Activated T-cell treated with anti-CD3 and anti-CD28 coated beads, Interleukin-2, amount 50 U/mL, for 72 hours (primary cell): ENCODE results near the gene ASAP2. TPM values are rescaled to one million over a fixed set of nuclear protein-coding genes. Genes with fewer than 3 reads are reported as not detected.
"Not testable (repeated sequence)": the region's sequence is repeated elsewhere in the genome, so short reads cannot be mapped to it uniquely, and the experiment has no call there.

Source experiments
- ATAC-seq, 2 donors: fragments of 150-1000 bp; cut with Tn5 transposase; replicated peaks in 1 of 2; 2 replicates each; pipeline ENCODE4 v1.10.0; 2021; ENCODE audit warnings: moderate library complexity in 2 of 2, mild to moderate bottlenecking in 1 of 2
- DNase-seq, 2 donors: peaks; one replicate each; pipeline ENCODE4 v3.0.0; 2021 to 2022; ENCODE audit warnings: mixed read lengths in 1 of 2
- H3K27ac Mint-ChIP-seq: one replicate; pipeline ENCODE4 v1.8.0; 2022; ENCODE audit warnings: mild to moderate bottlenecking, moderate library complexity, mixed read lengths
- H3K27me3 Mint-ChIP-seq: one replicate; pipeline ENCODE4 v1.8.0; 2022; ENCODE audit warnings: low read depth, mixed read lengths
- H3K36me3 Mint-ChIP-seq, 2 donors: one replicate each; pipeline ENCODE4 v1.8.0; 2022; ENCODE audit warnings: mixed read lengths in 2 of 2, mild to moderate bottlenecking in 1 of 2; ENCODE audit not compliant: insufficient read depth in 2 of 2
- H3K4me1 Mint-ChIP-seq: one replicate; pipeline ENCODE4 v1.8.0; 2022; ENCODE audit warnings: low read depth, mixed read lengths
- H3K4me3 Mint-ChIP-seq, 2 donors: one replicate each; pipeline ENCODE4 v1.8.0; 2022; ENCODE audit warnings: mild to moderate bottlenecking in 2 of 2, mixed read lengths in 2 of 2, moderate library complexity in 2 of 2
- H3K9me3 Mint-ChIP-seq, 2 donors: one replicate each; pipeline ENCODE4 v1.8.0; 2022; ENCODE audit warnings: mixed read lengths in 2 of 2
- total RNA-seq, 2 donors: library from RNA; stranded (reverse); gene quantifications; one replicate each; pipeline ENCODE4 v1.2.3, GENCODE V29; 2022

The ASAP2 gene
- total RNA-seq, 2 donors from 2014 or later, result 0.10 to 0.42 TPM

DNA sequence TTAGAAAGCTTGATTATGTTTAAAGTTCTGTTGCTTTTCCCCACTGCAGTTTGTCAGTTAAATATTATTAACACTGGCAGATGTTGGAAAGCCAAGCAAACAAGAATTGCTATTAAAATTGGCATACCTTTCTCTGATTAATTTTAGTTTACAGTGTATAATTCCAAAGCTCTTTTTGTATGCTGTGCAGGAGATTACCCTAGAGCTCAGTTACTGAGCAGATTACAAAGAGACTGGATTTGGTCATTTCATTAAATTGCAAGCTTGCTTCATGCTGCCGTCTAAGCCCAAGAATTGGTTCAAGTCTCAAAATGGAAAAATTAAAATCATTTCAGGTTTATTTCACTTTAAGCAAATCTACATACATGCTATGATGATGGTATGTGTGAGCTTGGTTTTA, 2.3 kb downstream of the ASAP2 start:
- DNase-seq (no peak), ATAC-seq (no peak)
- Mint-ChIP-seq H3K36me3 (peaks cover 0 to 2% of the 10 kb centered on the region in 2 donors), H3K9me3 (no peaks in the 10 kb centered on the region), H3K27ac (no peak overlapping the region), H3K4me1 (peaks cover 11% of the 10 kb centered on the region), H3K4me3 (no peak overlapping the region), H3K27me3 (peaks cover 61% of the 10 kb centered on the region)

GRCh38 chr2:9210030-9210429, 3.4 kb downstream of the ASAP2 start:
- Mint-ChIP-seq H3K27ac (no peak overlapping the region), H3K9me3 (no peaks in the 10 kb centered on the region), H3K4me3 (no peak overlapping the region), H3K36me3 (peaks cover 0 to 2% of the 10 kb centered on the region in 2 donors), H3K4me1 (peaks cover 11% of the 10 kb centered on the region), H3K27me3 (peaks cover 55% of the 10 kb centered on the region)
- DNase-seq, result no peak
- ATAC-seq, result no peak

DNA sequence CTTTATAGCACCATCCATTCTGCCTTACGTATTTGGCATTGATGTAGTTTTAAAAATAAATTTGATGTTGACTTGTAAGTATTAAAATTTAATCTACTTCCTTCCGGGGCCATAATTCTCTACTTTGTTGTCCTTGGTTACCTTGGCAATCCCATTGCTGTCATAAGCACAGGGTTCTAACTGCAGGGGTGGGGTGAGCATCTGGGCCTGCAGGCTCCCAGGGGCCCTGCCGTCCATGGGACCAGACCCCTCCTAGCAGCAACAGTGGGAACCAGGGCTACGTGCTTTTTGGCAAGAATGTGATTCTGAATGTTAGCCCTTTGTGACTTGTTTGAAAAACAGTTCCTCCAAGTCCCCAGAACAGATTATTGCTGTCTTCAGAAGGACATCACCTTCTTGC, 4.9 kb downstream of the ASAP2 start:
- H3K36me3 Mint-ChIP-seq, result peaks cover 0 to 2% of the 10 kb centered on the region in 2 donors
- ATAC-seq, result no peak
- H3K27me3 Mint-ChIP-seq, result peaks cover 44% of the 10 kb centered on the region
- no peak for DNase-seq
- H3K4me3 Mint-ChIP-seq, result no peak overlapping the region
- H3K27ac Mint-ChIP-seq, result no peak overlapping the region
- H3K4me1 Mint-ChIP-seq, result peaks cover 5% of the 10 kb centered on the region
- H3K9me3 Mint-ChIP-seq, result no peaks in the 10 kb centered on the region

DNA sequence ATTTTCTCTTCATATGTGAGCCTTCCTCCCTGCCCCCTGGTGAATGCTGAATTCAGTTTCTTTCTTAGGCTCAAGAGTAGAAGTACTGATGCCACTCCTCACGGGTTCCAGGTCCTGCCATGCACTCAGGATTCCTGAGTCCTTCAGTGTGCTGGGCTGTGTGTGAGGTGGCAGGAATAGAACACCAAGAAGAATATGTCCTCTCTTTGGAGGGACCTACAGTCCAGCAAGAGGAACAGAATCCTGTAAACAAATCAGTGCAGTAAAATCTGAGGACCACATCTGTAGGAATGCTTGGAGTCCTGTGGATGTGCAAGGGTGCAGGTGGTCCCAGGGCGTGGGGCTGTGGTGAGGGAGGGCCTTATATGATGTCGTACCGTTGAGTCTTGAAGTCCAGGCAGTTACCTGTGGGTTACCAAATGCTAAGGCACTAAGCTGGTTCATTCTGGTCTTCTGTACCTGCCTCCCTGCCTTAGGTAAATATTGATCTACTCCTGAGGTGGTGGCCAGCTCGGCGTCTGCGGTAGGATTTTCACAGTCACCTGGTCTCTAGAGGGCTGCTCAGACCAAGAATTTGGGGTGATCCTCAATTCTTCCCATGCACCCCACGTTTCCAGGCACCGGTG, 5.5 kb downstream of the ASAP2 start:
- H3K36me3 Mint-ChIP-seq, result peaks cover 0 to 2% of the 10 kb centered on the region in 2 donors
- H3K4me1 Mint-ChIP-seq, result peaks cover 5% of the 10 kb centered on the region
- no peaks in the 10 kb centered on the region for H3K9me3 Mint-ChIP-seq
- peaks cover 44% of the 10 kb centered on the region for H3K27me3 Mint-ChIP-seq
- no peak for DNase-seq
- H3K4me3 Mint-ChIP-seq, result no peak overlapping the region
- no peak overlapping the region for H3K27ac Mint-ChIP-seq
- ATAC-seq, result no peak

- peaks cover 0 to 2% of the 10 kb centered on the region in 2 donors for H3K36me3 Mint-ChIP-seq
- no peak for ATAC-seq
- peaks cover 3% of the 10 kb centered on the region for H3K4me1 Mint-ChIP-seq
- no peak for DNase-seq
- no peak overlapping the region for H3K4me3 Mint-ChIP-seq
- H3K9me3 Mint-ChIP-seq, result no peaks in the 10 kb centered on the region
- H3K27me3 Mint-ChIP-seq, result peaks cover 43% of the 10 kb centered on the region
- no peak overlapping the region for H3K27ac Mint-ChIP-seq
These were observed 6.2 kb downstream of the ASAP2 start for GRCh38 chr2:9212661-9213411.

DNA sequence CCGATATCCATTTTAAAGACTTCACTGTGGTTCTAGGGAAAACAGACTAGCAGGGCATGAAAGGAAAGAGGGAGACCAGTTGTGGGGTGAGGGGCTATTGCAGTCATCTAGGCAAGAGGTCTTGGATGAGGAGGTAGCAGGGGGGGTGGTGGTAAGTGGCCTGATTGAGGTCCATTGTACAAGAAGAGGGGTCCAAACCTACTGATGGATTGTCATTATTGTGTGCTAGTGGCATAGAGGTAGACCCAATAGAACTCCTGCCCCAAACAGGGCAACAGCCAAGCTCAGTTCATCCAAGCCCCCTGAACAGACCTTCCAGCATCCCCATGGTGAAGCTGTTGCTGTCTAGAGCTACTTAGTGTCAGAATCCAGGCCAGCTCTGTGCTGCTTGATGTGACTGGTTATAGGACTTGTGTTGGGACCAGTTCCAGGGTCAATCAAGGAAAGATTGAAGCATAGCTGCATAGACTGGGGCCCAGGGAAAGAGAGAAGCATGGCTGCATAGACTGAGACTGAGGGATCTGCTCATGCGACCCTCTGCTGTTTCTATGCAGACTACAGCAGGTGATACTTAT, 7.0 kb downstream of the ASAP2 start:
- H3K27me3 Mint-ChIP-seq, result peaks cover 36% of the 10 kb centered on the region
- H3K4me1 Mint-ChIP-seq, result no peaks in the 10 kb centered on the region
- no peak overlapping the region for H3K4me3 Mint-ChIP-seq
- H3K27ac Mint-ChIP-seq, result no peak overlapping the region
- no peaks in the 10 kb centered on the region for H3K36me3 Mint-ChIP-seq
- no peaks in the 10 kb centered on the region for H3K9me3 Mint-ChIP-seq
- DNase-seq (no peak), ATAC-seq (no peak)

DNA sequence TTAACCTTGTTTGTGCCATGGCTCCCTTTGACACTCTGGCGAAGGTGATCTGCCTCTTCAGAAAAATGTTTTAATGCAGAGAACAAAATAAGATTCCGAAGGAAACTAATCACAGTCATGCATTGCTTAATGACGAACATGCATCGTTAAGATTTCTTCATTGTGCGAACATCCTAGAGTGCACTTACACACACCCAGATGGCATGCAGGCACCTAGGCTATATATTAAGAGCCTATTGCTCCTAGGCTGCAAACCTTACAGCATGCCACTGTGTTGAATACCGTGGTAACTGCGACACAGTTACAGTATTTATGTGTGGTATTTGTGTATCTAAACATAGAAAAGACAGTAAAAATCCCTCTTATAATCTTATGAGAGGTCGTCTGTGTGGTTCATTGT, 8.3 kb downstream of the ASAP2 start:
- Mint-ChIP-seq H3K4me3 (no peak overlapping the region), H3K36me3 (no peaks in the 10 kb centered on the region), H3K4me1 (no peaks in the 10 kb centered on the region), H3K27me3 (peaks cover 33% of the 10 kb centered on the region), H3K27ac (no peak overlapping the region), H3K9me3 (no peaks in the 10 kb centered on the region)
- DNase-seq, result no peak
- ATAC-seq, result no peak

DNA sequence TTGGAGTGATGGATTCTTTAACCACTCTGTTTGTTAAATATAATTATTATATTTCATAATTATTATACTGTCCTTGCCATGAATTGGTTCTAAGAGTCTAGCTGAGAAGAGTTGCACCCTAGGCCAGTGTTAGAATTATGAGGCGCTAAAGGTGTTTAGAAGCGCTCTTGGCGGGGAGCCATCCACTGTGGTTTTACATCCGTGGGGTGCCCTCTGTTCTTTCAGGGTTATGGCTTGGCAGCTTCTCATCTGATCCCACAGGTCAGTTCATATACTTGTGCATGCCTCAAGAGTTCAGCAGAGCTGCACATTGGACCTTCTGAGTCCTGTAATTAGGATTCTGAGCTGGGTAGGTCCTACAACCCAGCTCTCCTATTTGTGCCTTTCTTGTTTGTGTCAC, 9.1 kb downstream of the ASAP2 start:
- Mint-ChIP-seq H3K9me3 (no peaks in the 10 kb centered on the region), H3K36me3 (no peaks in the 10 kb centered on the region), H3K4me1 (no peaks in the 10 kb centered on the region), H3K27me3 (peaks cover 30% of the 10 kb centered on the region), H3K4me3 (no peak overlapping the region), H3K27ac (no peak overlapping the region)
- ATAC-seq, result no peak
- no peak for DNase-seq

DNA sequence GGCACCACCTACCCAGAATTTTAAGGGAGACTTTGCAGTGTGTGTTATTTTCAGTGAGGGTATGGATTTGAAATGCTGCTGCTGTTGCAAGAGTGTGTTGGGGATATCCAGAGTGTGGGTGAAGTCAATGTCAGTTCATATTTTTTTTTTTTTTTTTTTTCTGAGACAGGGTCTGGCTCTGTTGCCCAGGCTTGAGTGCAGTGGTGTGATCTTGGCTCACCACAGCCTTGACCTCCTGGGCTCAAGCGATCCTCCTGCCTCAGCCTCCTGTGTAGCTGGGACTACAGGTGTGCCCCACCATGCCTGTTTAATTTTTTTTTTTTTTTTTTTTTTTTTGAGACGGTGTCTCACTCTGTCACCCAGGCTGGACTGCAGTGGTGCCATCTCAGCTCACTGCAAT, 9.5 kb downstream of the ASAP2 start:
- H3K9me3 Mint-ChIP-seq, H3K36me3 Mint-ChIP-seq, H3K4me1 Mint-ChIP-seq, H3K27ac Mint-ChIP-seq, ATAC-seq, H3K4me3 Mint-ChIP-seq, DNase-seq: not testable (repeated sequence)
- H3K27me3 Mint-ChIP-seq, result peaks cover 34% of the 10 kb centered on the region

DNA sequence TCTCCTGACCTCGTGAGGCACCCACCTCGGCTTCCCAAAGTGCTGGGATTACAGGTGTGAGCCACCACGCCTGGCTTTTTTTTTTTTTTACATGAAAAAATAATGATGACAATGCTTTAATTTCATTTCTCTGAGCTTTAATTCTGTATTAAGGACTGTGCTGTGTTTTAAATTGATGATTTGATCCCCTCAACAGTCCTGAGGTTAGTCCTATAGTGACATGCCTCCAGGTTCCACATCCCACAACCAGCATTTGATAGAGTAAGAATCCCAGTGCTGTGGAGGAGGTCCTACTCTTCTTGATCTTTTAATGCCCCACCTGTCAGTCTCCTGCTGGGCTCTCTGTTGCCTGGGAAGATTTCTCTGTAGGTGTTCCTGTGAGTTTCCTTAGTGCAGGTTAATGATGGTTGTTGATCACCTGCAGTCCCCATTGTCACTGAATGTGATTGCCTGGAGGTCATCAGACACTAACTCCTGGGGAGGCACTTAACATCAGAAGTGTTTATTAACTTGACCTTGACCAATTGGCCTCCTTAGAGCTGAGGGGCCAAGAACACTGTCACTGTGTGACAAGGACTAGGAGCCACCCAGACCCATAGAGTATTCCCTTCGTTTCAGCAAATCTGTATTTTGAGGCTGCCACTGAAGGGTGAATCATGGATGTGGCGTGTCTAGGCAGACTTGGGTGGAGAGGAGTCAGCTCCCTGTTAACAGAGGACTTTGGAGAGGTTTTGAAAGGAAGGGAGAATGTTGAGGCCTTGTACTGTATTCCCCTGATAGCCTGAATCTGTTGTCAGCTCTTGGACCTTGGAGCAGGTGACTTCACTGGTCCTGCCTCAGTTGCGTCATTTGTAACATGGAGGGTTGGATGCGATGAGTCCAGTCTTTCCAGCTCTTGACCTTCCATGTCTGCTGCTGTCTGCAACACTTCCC, 11.5 kb downstream of the ASAP2 start:
- Mint-ChIP-seq H3K36me3 (no peaks in the 10 kb centered on the region), H3K27me3 (peaks cover 20% of the 10 kb centered on the region)
- no peak for ATAC-seq

DNA sequence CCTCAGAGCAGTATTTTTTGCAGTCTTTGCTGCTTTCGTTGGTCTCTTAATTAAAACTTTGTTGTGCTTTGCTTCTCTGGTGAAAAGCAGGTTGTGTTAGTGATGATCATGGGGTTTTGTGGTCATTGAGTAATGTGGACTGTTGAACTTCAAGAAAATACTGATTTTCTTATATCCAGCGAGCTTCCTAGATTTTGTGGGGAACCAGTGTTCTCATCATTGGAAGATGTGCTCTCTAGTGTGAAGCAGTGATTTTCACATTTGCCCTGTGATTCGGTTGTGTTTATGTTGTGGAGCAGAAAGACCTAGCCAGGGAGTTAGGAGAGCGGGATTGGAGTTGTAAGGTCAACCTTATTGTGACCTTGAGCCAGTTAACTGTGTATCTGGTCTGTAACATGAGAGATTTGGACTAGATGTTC, 12.4 kb downstream of the ASAP2 start:
- no peak for ATAC-seq
- peaks cover 16% of the 10 kb centered on the region for H3K27me3 Mint-ChIP-seq
- no peak overlapping the region for H3K27ac Mint-ChIP-seq
- no peaks in the 10 kb centered on the region for H3K9me3 Mint-ChIP-seq
- no peaks in the 10 kb centered on the region for H3K36me3 Mint-ChIP-seq
- no peak for DNase-seq
- H3K4me3 Mint-ChIP-seq, result no peak overlapping the region
- no peaks in the 10 kb centered on the region for H3K4me1 Mint-ChIP-seq

More for the DNA sequence above, 11.5 kb downstream of the ASAP2 start:
- H3K4me1 Mint-ChIP-seq, result no peaks in the 10 kb centered on the region
- no peak for DNase-seq
- no peaks in the 10 kb centered on the region for H3K9me3 Mint-ChIP-seq
- no peak overlapping the region for H3K27ac Mint-ChIP-seq
- H3K4me3 Mint-ChIP-seq, result no peak overlapping the region

- no peak for ATAC-seq
- Mint-ChIP-seq H3K27ac (no peak overlapping the region), H3K4me3 (no peak overlapping the region), H3K36me3 (no peaks in the 10 kb centered on the region), H3K9me3 (no peaks in the 10 kb centered on the region), H3K27me3 (peaks cover 17% of the 10 kb centered on the region), H3K4me1 (no peaks in the 10 kb centered on the region)
- no peak for DNase-seq
These were observed 13.6 kb downstream of the ASAP2 start for GRCh38 chr2:9220201-9220600.

DNA sequence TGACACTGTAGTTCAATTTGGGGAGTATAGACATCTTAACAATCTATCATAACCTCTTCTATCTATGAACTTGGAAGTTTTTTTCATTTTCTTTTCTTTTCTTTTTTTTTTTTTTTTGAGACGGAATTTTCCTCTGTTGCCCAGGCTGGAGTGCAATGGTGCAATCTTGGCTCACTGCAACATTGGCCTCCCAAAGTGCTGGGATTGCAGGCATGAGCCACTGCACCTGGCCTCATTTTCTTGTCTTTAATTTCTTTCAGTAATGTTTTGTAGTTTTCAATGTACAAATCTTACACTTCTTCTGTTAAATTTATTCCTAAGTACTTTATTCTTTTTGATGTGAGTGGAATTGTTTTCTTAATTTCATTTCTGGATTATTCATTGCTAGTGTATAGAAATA, 14.6 kb downstream of the ASAP2 start:
- Mint-ChIP-seq H3K4me3 (no peak overlapping the region), H3K27ac (no peak overlapping the region)
- ATAC-seq, result no peak

More for the DNA sequence above, 14.6 kb downstream of the ASAP2 start:
- Mint-ChIP-seq H3K36me3 (no peaks in the 10 kb centered on the region), H3K27me3 (peaks cover 23% of the 10 kb centered on the region), H3K4me1 (no peaks in the 10 kb centered on the region), H3K9me3 (no peaks in the 10 kb centered on the region)
- DNase-seq, result no peak
